T47D (cell line): Measurements from ENCODE around the gene GLIS1.
"Not testable (repeated sequence)": the region's sequence is repeated elsewhere in the genome, so short reads cannot be mapped to it uniquely, and the experiment has no call there.

Experiments used
- DNase-seq, 2 experiments: peaks; one replicate each; pipeline versions ENCODE4 v3.0.0 to v3.0.0-alpha.2; 2011 to 2012; ENCODE audit warnings: low read depth in 1 of 2, low spot score in 1 of 2
- JUND ChIP-seq: IDR thresholded peaks from 2 replicates; pipeline ENCODE4 v1.6.1; 2012; ENCODE audit warnings: low read depth
- in situ Hi-C: cut with HindIII; loops from 2 replicates; pipeline ENCODE4 v1.10.0; 2016; ENCODE audit warnings: low sequenced_read_pairs, low pct_unique_long_range_greater_than_20kb

GLIS1 gene

DNA sequence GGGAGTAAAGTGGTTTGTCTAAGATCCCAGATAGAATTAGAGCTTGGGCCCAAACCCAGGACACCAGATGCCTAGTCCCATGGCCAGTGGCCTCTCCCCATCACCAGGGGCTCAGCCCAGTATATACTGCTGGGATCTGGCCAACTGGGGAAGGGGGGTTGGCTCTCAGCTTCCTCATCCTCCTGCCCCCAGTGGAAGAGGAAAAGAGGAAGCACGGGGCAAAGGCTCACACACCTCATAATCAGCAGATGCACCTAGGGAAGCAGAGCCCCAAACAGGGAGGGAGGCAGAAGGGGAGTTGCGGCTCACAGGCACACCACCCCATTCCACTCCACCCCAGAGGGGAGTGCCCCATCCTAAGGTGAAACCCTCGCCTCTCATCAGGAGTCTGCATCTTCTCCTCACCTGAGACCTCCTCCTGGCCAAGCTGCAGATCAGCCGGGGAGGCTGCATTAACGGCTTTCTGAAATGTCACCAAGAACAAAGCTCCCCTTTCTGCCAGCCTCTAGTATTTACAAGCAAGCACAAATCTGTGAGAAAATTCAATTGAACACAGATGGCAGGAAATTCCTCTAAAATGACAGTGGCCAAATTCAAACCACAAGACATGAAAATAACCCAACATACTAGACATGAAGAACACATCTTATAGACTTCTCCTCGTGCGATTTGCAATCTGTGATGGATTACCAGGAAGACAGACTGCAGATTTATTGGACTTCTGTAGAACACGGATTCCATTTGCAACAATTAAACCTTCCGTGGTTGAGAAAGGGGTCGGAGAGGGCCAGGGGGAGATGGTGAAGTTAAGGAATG lies 82.8 kb downstream of the GLIS1 start:
- in situ Hi-C loops: no loop called here
- no peak for TF ChIP-seq JUND
- DNase-seq: no peak

DNA sequence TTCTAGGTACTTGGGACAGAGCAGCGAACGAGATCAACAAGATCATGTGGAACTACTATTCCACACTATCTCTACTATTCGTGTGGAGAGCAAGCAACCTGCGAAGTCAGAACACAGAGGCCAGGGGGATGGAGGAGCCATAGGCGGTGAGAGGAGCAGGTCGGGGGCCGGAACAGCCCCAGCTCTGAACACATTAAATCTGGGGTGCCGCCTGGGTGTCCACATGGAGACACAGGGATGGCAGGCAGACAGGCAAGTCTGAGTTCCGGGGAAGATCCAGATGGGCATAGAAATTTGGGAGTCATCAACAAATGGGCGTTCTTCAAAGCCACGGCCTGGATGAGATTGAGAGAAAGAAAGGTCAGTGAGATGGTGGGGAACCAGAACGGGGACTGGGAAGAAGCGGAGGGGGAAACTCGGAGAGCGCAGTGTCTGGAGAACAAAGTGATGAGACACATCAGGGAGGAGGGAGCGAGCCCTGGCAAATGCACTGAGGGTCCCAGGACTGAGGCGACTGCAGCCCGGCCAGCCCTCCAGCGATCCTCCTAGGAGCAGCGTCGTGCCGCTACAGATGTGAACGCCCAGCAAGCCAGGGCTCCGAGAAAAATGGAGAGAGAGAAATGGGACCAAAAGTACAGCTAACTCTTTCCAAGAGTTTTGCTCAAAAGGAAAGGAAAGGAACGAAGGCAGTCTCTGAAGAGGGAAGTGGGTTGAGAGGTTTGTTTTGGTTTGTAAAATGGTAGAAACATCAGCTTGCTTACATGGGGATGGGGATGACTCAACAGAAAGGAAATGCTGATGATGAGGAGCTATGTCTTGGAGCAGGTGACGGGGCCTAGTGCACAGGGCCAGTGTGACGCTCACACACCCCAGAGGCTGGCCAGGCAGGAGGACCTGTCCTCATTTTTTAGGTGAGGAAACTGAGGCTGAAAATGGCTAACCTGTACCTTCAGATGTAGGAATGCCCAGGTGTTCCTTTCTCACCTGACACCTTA lies 84.5 kb downstream of the GLIS1 start:
- in situ Hi-C loops: no loop called here
- no peak for TF ChIP-seq JUND
- no peak for DNase-seq

DNA sequence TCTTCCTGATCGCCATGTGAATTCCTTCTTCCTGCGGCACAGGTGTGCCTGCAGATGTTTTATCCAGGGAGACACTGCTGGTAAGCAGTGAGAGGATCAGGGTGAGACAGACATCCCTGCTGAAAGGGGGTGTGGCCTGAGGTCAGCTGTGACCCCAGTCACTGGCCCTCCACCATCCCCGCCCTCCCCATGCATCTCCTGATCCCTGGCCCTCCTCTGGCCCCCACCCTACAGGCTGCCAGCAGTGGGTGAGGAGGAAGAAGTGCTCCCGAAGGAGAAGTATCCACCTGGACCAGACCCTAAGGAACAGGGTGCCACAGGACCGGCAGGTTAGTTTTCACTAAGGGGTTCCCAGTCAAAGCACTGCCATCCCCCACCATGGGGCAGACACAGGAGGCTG lies 85.3 kb downstream of the GLIS1 start:
- no peak for TF ChIP-seq JUND

DNA sequence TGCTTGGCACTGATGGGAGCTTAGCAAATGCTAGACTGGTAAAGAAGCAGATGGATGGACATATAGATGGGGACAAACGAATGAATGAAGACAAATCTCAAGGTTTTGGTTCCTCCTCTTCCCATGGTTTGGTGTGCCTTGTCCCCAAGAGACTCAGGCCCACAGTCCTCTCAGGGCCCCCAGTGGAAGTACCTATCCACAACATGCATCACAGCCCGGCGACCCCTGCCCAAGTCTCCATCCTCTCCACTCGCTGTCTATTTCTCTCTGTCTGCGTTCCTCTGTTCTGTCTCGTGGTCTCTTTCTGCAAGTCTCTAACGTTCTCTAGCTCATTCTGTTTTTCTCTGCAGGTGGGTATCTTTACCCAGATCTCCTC lies 85.8 kb downstream of the GLIS1 start:
- in situ Hi-C loops: no loop called here
- DNase-seq: no peak
- no peak for TF ChIP-seq JUND

More for the DNA sequence above, 85.3 kb downstream of the GLIS1 start:
- DNase-seq: no peak
- in situ Hi-C loops: no loop called here

DNA sequence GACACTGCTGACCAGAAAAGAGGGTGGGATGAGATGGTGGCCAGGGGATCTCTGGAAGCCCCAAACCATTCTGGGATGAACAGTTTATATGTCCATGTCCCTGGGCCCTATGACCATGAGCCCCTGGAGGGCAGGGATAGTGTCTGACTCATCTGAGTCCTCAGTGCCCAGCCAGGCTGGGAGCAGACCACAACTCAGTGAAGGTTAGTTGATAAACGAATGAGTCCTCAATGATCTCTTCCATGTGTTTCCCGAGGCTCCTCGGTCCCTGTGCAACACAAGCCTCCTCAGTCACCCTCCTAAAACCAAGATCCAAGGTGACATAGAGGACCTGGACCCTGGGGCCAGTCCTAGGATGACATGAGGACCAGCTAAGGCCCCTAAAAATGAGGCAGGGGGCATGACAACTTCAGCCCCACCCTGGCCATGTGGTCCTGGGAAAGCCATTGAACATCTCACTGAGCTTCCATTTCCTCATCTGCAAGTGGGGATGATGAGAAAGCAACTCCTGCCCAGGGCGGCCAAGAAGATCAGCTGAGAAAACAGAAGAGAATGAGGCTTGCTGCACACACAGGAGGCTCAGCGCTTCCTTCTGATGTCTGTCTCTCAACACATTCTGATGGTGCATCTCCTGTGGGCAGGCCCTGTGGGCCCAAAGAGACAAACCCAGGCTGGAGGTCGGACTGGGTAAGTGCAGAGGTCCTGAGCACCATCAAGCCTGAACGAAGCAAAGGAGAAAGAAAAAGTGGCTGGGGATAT lies 86.3 kb downstream of the GLIS1 start:
- TF ChIP-seq JUND: no peak
- in situ Hi-C loops: no loop called here
- DNase-seq: no peak

DNA sequence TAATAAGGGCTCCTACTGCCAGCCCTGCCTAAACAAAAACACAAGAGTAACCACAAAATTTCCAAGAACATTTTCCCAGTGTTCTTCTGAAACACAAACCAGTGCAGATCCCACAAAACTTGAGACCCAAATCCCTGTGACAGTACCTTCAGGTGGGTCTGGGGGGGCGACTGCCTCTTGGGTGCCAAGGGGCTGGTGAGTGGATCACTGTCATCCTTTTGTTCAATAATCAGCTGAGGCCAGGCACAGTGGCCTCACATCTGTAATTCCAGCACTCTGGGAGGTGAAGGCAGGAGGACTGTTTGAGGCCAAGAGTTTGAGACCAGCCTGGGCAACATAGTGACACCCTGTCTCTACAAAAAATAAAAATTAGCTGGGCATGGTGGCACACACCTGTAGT lies 87.6 kb downstream of the GLIS1 start:
- DNase-seq: no peak
- in situ Hi-C loops: no loop called here
- no peak for TF ChIP-seq JUND

DNA sequence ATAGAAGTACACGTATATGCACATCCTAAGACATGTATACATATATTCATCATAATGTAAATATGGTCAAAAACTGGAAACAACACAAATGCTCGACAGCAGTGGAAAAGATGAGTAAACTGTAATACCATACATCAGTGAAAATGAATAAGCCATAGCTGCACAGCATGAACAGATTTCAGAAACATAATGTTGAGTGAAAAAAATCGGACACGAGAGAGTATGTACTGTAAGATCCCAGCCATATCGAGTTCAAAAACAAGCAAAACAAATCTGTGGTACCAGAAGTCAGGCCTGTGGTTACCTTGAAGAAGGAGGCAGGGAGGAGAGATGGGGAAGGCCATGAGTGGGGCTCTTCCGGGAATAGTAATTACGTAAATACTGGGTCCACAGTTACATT lies 90.4 kb downstream of the GLIS1 start:
- TF ChIP-seq JUND: no peak
- in situ Hi-C loops: no loop called here
- DNase-seq: no peak

DNA sequence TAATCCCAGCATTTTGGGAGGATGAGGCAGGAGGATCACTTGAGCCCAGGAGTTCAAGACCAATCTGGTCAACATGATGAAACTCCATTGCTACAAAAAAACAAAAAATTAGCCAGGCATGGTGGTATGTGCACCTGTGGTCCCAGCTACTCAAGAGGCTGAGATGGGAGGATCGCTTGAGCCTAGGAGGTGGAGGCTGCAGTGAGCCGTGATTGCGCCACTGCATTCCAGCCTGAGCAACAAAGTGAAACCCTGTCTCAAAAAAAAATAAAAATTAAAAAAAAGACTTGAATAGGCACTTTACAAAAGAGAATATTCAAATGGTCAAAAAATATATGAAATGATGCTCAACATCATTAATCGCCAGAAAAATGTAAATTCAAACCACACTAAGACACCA lies 91.0 kb downstream of the GLIS1 start:
- DNase-seq, in situ Hi-C loops: not testable (repeated sequence)

DNA sequence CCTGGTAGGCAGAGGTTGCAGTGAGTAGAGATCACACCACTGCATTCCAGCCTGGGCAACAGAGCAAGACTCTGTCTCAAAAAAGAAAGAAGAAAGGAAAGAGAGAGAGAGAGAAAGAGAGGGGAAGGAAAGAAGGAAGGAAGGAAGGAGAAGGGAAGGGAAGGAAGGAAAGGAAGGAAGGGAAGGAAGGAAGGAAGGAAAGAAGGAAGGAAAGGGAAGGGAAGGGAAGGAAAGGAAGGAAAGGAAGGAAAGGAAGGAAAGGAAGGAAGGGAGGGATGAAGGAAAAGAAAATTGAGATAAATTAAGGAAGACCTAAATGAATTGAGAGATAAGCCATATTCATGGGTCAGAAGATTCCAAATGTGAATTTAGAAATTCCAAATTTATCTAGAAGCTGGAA lies 92.2 kb downstream of the GLIS1 start:
- in situ Hi-C loops: no loop called here
- TF ChIP-seq JUND: no peak
- no peak for DNase-seq

DNA sequence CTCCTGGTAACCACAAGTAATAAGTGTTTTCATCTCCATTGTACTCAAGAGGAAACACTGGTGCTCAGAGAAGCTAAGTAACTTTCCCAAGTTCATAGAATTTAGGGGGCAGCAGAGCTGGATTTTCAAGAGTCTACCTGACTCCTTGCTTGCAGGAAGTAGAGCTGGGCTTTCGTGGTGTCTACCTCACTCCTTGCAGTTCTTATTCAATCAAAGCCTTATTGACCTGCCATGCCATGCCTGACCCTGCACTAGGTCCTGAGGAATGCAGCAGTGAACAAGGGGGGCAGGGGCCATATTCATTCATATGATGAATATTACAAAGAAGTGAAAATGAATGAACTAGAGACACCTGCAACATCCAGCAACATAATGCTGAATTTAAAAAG lies 93.3 kb downstream of the GLIS1 start:
- DNase-seq: no peak
- in situ Hi-C loops: no loop called here
- TF ChIP-seq JUND: no peak

DNA sequence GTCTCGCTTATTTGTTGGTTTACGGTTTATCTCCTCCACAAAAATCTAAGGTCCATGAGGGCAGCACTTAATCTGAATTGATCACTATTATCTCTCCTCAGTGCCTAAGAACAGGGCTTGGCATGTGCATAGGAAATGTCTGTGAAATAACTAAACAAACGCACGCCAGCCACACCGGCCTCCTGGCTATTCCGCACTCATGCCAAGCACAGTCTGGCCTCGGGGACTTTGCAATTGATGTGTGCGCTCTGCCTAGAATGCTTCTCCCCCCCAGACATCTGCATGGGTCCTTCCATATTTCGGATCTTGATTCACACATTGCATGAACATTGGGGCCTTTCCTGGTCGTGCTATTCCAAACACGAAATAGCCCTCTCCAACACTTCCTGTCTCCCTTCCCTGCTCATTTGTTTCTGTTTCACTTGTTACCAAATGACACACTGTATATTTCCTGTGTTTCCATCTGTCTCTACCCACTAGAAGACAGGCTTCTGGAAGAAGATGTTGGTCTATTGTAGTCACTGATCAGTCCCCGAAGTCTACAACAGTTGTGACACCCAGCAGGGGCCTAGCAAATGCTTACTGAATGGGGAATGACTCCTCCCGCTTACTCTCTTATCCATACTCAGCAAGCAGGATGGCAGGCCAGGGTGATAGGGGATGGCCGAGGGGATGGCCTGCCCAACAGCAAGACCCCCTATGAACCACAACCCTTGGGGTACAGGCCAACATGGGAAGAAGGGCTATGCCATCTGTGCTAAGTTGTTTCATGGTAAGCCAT lies 93.9 kb downstream of the GLIS1 start:
- in situ Hi-C loops: no loop called here
- no peak for DNase-seq
- TF ChIP-seq JUND: no peak

DNA sequence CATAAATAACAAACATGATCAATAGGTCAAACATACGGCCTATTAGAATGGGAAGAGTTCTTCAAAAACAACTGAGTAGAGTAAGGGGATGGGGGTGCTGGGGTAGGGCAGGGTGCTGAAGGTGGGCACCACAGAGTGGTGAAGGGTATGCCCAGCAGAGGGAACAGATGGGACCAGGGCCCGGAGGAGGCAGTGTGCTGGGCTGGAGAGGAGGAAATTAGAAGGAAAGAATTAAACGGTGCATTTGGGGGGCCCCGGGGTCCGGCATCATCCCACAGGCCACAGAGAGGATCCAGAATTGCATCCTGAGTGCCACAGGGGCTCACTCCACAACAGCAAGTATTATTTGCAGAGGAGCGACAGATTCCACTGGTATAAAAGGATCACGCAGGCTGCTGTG lies 94.5 kb downstream of the GLIS1 start:
- DNase-seq: no peak
- in situ Hi-C loops: no loop called here
- TF ChIP-seq JUND: no peak
